GM12873 (cell line): ENCODE results near the gene ZNF175.

Experiments
- TF ChIP-seq, protein P1 (sequence below): IDR thresholded peaks from 2 replicates; pipeline ENCODE4 v1.5.1; 2012; ENCODE audit warnings: low read depth, mild to moderate bottlenecking, moderate library complexity, low read length, control low read depth; ENCODE audit not compliant: insufficient read depth; ENCODE audit errors: missing control alignments

The ZNF175 gene

GRCh38 chr19:51639916-51640315 is 68.8 kb downstream of the ZNF175 start:
- TF ChIP-seq, protein P1, sequence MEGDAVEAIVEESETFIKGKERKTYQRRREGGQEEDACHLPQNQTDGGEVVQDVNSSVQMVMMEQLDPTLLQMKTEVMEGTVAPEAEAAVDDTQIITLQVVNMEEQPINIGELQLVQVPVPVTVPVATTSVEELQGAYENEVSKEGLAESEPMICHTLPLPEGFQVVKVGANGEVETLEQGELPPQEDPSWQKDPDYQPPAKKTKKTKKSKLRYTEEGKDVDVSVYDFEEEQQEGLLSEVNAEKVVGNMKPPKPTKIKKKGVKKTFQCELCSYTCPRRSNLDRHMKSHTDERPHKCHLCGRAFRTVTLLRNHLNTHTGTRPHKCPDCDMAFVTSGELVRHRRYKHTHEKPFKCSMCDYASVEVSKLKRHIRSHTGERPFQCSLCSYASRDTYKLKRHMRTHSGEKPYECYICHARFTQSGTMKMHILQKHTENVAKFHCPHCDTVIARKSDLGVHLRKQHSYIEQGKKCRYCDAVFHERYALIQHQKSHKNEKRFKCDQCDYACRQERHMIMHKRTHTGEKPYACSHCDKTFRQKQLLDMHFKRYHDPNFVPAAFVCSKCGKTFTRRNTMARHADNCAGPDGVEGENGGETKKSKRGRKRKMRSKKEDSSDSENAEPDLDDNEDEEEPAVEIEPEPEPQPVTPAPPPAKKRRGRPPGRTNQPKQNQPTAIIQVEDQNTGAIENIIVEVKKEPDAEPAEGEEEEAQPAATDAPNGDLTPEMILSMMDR = no peak

DNA sequence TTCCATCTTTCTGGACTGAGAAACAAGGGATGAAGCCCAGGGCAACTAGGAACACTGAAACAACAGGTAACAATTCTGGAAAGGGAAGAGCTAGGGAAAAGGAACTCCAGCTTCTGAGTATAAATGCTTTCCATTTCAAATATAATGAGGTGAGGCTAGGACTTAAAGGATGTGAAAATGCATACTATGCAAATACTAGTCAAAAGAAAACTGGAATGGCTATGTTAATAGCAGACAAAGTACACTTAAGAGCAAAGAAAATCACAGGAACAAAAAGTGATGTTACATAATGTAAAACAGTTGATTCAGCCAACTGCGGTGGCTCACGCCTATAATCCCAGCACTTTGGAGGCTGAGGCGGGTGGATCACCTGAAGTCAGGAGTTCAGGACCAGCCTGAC is 69.3 kb downstream of the ZNF175 start:
- TF ChIP-seq, protein P1 = no peak

GRCh38 chr19:51641648-51642047 is 70.6 kb downstream of the ZNF175 start:
- TF ChIP-seq, protein P1 = no peak
